Transverse colon (tissue), 4 donors: Measurements from ENCODE around the gene DRD3. TPM values are rescaled to one million over a fixed set of nuclear protein-coding genes. Genes with fewer than 3 reads are reported as not detected.

Experiments used
- DNase-seq: peaks from one replicate; pipeline ENCODE4 v3.0.0-alpha.2; 2019
- H3K27ac ChIP-seq, 4 donors: fragments of 200-600 bp; sonication (generic); 2 replicates each; pipeline ENCODE4 v1.5.1; 2016 to 2018; ENCODE audit warnings: inconsistent platforms in 4 of 4
- H3K27me3 ChIP-seq: fragments of 200-600 bp; sonication (generic); 2 replicates; pipeline ENCODE4 v1.5.1; 2017; ENCODE audit warnings: inconsistent platforms
- H3K36me3 ChIP-seq, 4 donors: fragments of 200-600 bp; sonication (generic); 2 replicates each; pipeline ENCODE4 v1.5.1; 2017 to 2019; ENCODE audit warnings: inconsistent platforms in 4 of 4
- H3K4me1 ChIP-seq, 4 donors: fragments of 200-600 bp; sonication (generic); 2 replicates each; pipeline ENCODE4 v1.5.1; 2017 to 2020; ENCODE audit warnings: inconsistent platforms in 4 of 4
- H3K4me3 ChIP-seq, 4 donors: fragments of 200-600 bp; sonication (generic); 1 replicate in 1 of 4; 2 replicates in 3 of 4; pipeline versions ENCODE4 v1.5.1 to v1.6.1; 2017 to 2019; ENCODE audit warnings: inconsistent platforms in 4 of 4
- H3K9me3 ChIP-seq, 2 donors: fragments of 200-600 bp; sonication (generic); 2 replicates each; pipeline ENCODE4 v1.5.1; 2017 to 2019; ENCODE audit warnings: inconsistent platforms in 2 of 2
- EP300 ChIP-seq: sonication (generic); formaldehyde crosslinking; IDR thresholded peaks from one replicate; pipeline ENCODE4 v1.6.1; 2017; ENCODE audit warnings: antibody characterized with exemption, low read depth
- POLR2A ChIP-seq: fragments of 450-650 bp; IDR thresholded peaks from one replicate; pipeline ENCODE4 v1.6.1; 2016; ENCODE audit warnings: antibody characterized with exemption, mild to moderate bottlenecking, moderate library complexity
- POLR2AphosphoS5 ChIP-seq, 3 donors: sonication (generic); formaldehyde crosslinking; IDR thresholded peaks; one replicate each; pipeline ENCODE4 v1.6.1; 2016; ENCODE audit warnings: antibody characterized with exemption in 3 of 3
- WGBS, 2 donors: methylation state at CpG; one replicate each; pipeline ENCODE4 v1.1.5; 2018; ENCODE audit warnings: low coverage in 1 of 2; 5-methylcytosine and 5-hydroxymethylcytosine counted together
- in situ Hi-C, 4 donors: fragments of 200-750 bp; cut with MboI; loops; one replicate each; pipeline versions ENCODE4 v1.15.0 to v1.15.1; 2017; ENCODE audit warnings: low sequenced_read_pairs in 3 of 4, low pct_ligation_motif_present in 1 of 4, low pct_unique_long_range_greater_than_20kb in 1 of 4
- intact Hi-C: fragments of 100-400 bp; cut with DNase I; formaldehyde crosslinking; loops from one replicate; pipeline ENCODE4 v1.15.1; 2023; ENCODE audit warnings: low total_unique reads
- total RNA-seq, 4 donors: library from RNA; depleted of rRNA; stranded (reverse); fragments of >200 nt; gene quantifications; one replicate each; pipeline ENCODE4 v1.1.0, GENCODE V29; 2016
- TF ChIP-seq, protein P1 (sequence below), 5 experiments: fragments of 200-600 bp in 3 of 5; fragments of 450-650 bp in 2 of 5; sonication (generic) in 3 of 5; IDR thresholded peaks; 1 replicate in 2 of 5; 2 replicates in 3 of 5; pipeline ENCODE4 v1.5.1; 2016 to 2017; ENCODE audit warnings: antibody characterized with exemption in 5 of 5, inconsistent platforms in 3 of 5, mild to moderate bottlenecking in 2 of 5, moderate library complexity in 1 of 5

DRD3 gene
- total RNA-seq, 4 donors from 2014 or later, result not detected

- H3K4me3 ChIP-seq, result no peak overlapping the region
- H3K36me3 ChIP-seq, result no peaks in the 10 kb centered on the region
- WGBS, 2 donors, result 50 to 83% methylated on average over 1 to 9 of the region's 9 CpGs
- no peak overlapping the region for H3K27ac ChIP-seq
- TF ChIP-seq POLR2A (no peak), POLR2AphosphoS5 (IDR thresholded peaks at IDR 0.05) (no peak), EP300 (no peak)
- TF ChIP-seq, protein P1, sequence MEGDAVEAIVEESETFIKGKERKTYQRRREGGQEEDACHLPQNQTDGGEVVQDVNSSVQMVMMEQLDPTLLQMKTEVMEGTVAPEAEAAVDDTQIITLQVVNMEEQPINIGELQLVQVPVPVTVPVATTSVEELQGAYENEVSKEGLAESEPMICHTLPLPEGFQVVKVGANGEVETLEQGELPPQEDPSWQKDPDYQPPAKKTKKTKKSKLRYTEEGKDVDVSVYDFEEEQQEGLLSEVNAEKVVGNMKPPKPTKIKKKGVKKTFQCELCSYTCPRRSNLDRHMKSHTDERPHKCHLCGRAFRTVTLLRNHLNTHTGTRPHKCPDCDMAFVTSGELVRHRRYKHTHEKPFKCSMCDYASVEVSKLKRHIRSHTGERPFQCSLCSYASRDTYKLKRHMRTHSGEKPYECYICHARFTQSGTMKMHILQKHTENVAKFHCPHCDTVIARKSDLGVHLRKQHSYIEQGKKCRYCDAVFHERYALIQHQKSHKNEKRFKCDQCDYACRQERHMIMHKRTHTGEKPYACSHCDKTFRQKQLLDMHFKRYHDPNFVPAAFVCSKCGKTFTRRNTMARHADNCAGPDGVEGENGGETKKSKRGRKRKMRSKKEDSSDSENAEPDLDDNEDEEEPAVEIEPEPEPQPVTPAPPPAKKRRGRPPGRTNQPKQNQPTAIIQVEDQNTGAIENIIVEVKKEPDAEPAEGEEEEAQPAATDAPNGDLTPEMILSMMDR (IDR thresholded peaks at IDR 0.05), result no peak
- H3K27me3 ChIP-seq, result no peaks in the 10 kb centered on the region
- intact Hi-C loops, result no loop called here
- no peaks in the 10 kb centered on the region for H3K4me1 ChIP-seq
- in situ Hi-C loops, result no loop called here
- no peak for DNase-seq
- no peaks in the 10 kb centered on the region for H3K9me3 ChIP-seq
Observed at GRCh38 chr3:114147251-114147650, 31.6 kb downstream of the DRD3 start.

DNA sequence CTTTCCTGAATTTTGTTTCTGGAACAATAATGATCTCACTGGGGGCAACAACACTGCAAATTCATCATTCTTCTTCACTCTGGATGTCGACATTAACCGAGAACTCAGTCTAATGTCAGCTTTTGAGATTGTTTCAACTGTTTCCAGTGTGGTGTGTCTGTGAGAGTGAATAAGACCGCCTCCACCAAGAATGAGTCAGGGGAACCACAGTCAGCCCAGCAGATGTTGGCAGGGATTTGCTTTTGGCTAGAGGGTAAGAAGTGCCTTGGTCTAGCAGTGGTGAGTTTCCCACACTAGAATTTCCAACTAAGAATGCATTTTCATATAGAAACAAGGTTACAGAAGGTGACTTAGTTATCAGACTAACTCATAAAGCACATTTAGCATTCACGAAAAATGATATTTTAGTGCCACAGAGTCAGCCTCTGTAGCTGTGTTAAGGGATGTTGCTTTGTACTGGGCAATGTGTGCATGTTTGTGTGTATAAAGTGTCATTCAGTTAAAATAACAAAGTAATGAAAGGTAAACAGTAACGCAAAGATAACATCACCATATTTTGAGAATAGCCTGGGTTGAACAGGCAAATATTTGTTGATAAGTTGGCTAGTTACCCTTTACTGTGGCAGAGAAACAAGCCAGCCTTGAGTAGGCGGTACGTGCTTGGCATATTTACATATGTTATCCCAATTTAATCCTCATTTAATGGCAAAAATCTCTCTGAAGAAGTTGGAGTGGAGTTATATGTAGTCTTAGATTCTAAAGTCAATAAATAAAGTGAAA is 33.8 kb downstream of the DRD3 start:
- DNase-seq, result no peak
- WGBS, 2 donors, result 58 to 63% methylated on average over 7 of the region's 7 CpGs
- Histone ChIP-seq H3K27ac (no peak overlapping the region), H3K36me3 (no peaks in the 10 kb centered on the region), H3K27me3 (no peaks in the 10 kb centered on the region), H3K9me3 (no peaks in the 10 kb centered on the region), H3K4me3 (no peak overlapping the region), H3K4me1 (no peaks in the 10 kb centered on the region)
- TF ChIP-seq POLR2A (no peak), POLR2AphosphoS5 (IDR thresholded peaks at IDR 0.05) (no peak), EP300 (no peak)
- TF ChIP-seq, protein P1 (IDR thresholded peaks at IDR 0.05), result no peak
- in situ Hi-C loops, result no loop called here
- intact Hi-C loops, result no loop called here

DNA sequence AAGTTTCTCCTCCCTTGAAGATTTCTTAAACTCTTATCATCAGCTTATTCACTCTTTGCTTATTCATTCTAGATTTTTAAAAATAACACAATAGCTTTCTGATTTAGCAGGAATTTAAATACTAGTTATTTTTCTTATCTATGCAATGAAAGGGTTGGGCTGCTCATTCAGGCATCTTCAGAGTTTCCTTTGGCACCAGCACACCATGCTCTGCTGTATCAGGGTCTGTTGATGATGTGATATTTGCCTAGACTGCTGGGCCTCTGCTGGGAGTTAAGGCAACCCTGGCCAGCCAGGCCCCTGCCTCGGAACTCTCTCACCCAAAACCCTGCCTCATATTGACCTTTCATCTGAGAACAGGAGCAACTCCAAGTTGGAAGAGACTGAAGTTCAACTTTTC is 35.0 kb downstream of the DRD3 start:
- Histone ChIP-seq H3K9me3 (no peaks in the 10 kb centered on the region), H3K4me1 (no peaks in the 10 kb centered on the region), H3K27me3 (no peaks in the 10 kb centered on the region), H3K27ac (no peak overlapping the region), H3K4me3 (no peak overlapping the region), H3K36me3 (no peaks in the 10 kb centered on the region)
- no peak for DNase-seq
- intact Hi-C loops (no loop called here), in situ Hi-C loops (no loop called here)
- WGBS, 2 donors, result 38 to 81% methylated on average over 1 of the region's 1 CpG
- TF ChIP-seq EP300 (no peak), POLR2AphosphoS5 (IDR thresholded peaks at IDR 0.05) (no peak), POLR2A (no peak)
- TF ChIP-seq, protein P1 (IDR thresholded peaks at IDR 0.05), result no peak

GRCh38 chr3:114139836-114140235 is 39.0 kb downstream of the DRD3 start:
- TF ChIP-seq POLR2A (no peak), EP300 (no peak)
- Histone ChIP-seq H3K27ac (no peak overlapping the region), H3K36me3 (no peaks in the 10 kb centered on the region), H3K27me3 (no peaks in the 10 kb centered on the region), H3K9me3 (no peaks in the 10 kb centered on the region), H3K4me3 (no peak overlapping the region), H3K4me1 (no peaks in the 10 kb centered on the region)
- in situ Hi-C loops (no loop called here), intact Hi-C loops (no loop called here)
- no peak for DNase-seq
- 88 to 100% methylated on average over 2 to 3 of the region's 3 CpGs for WGBS, 2 donors
